DMS53 (cell line): ENCODE results near the gene USP34.
"Not testable (repeated sequence)": the region's sequence is repeated elsewhere in the genome, so short reads cannot be mapped to it uniquely, and the experiment has no call there.

Experiments used
- DNase-seq: peaks from one replicate; lab custom pipeline; 2025; lab: John Stamatoyannopoulos, UW

USP34 gene

GRCh38 chr2:61247204-61247812 is 223.6 kb downstream of the USP34 start:
- no peak for DNase-seq

DNA sequence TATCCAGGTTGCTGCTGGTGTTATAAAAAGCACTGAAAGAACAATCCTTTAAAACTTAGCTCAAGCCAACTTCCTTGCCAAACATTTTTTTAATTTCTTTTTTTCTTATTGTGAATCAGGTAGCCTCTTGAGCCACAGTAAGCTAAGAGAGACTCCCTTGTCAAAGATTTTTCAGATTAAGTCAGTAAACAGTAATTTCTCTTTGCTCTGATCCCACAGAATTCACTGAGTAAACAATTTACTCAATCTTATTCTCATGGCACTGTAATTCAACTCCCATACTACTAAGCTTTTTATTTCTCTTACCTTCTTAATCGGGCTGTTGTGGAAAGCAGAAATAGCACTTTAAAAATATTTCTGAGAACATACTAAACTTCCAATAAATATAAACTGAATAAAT is 226.2 kb downstream of the USP34 start:
- DNase-seq = no peak

- DNase-seq = no peak
These were observed 229.6 kb downstream of the USP34 start for GRCh38 chr2:61241266-61241665.

DNA sequence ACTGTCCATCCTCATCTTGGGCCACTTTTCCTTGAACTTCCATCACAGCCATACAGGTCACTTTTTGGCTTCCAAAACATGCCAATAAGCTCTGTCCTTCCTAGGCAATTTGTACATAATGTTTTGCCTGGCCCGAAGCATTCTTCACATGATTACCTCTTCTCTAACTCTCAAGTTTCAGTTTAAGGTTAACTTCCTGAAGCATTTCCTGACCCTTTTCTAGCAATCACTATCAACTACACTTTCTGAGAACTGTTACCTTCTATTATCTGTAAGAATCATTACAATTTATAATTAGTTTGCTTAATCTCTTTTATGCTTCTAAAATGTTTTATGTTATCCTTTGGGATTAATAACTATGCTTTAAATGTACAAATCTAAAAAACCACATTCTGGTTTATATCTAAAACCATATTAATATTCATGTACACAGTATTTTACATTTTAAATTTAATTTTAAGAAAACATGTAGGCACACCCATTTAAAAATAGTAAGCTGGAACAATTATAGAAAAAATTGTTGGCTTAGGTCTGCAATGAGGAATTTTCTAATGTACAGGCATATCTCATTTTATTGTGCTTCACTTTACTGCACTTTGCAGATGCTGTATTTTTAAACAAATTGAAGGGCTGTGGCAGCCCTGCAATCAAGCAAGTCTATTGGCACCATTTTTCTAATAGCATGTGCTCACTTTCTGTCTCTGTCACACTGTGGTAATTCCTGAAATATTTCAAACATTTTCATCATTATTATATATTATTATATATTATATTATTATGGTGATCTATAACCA is 232.5 kb downstream of the USP34 start:
- no peak for DNase-seq

GRCh38 chr2:61235716-61236115 is 235.2 kb downstream of the USP34 start:
- DNase-seq = no peak

- DNase-seq = no peak
These were observed 237.3 kb downstream of the USP34 start for GRCh38 chr2:61233581-61233980.

DNA sequence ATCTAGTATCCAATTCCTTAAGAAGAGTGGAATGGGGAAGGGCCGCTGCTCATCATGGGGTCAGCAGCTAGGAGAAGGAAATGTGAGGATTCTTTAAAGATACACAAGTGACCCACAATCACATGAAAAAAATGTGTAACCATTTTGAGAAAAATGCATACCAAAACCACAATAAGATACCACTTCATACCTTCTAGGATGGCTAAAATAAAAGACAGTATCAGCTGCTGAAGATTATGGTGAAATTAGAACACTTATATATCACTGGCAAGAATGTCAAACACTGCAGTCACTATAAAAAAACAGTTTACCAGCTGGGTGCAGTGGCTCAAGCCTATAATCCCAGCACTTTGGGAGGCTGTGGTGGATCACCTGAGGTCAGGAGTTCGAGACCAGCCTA is 241.0 kb downstream of the USP34 start:
- no peak for DNase-seq

DNA sequence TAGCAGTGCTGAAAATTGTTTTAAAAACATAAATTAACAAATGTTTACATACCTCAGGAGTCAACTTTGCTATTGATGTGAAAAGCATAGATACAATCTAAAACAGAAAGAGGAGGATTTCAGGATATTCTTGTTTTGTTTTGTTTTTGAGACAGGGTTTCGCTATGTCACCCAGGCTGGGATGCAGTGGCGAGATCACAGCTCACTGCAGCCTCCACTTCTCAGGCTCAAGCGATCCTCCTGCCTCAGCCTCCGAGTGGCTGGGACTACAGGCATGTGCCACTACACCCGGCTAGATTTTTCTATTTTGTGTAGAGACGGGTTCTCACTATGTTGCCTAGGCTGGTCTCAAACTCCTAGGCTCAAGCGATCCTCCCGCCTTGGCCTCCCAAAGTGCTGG is 248.3 kb downstream of the USP34 start:
- DNase-seq = no peak

- DNase-seq = no peak
These were observed 249.1 kb downstream of the USP34 start for GRCh38 chr2:61221819-61222218.

DNA sequence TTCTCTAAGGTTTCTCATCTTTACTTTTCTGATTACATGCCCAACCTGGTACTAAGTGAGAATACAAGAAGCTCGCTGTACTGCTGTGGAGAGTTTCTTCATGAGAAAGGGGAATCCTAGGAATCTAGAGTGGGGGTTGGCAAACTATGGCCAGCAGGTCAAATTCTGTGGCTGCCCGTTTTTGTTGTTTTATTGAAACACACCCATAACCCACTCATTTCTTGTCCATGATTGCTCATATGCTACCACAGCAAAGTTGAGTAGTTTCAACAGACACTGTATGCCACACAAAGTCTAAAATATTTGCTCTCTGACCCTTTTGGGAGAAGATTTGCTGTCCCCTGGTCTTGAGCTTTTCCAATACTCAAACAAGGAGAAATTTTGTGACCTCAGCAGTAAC is 250.1 kb downstream of the USP34 start:
- DNase-seq = no peak

DNA sequence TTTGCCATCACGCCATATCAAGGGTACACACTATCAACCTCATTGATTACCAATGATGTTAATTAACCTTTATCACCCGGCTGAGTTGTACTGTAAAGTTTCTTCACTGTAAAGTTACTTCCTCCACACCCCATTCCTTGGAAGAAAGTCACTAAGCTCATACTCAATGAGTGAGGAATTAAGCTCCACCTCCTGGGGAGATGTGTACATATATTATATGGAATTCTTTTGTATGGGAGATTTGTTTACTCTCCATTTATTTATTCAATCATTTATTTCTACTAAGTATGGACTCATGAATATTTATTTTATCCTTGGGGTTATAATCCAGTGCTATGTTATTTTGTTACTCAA is 252.1 kb downstream of the USP34 start:
- DNase-seq = no peak

DNA sequence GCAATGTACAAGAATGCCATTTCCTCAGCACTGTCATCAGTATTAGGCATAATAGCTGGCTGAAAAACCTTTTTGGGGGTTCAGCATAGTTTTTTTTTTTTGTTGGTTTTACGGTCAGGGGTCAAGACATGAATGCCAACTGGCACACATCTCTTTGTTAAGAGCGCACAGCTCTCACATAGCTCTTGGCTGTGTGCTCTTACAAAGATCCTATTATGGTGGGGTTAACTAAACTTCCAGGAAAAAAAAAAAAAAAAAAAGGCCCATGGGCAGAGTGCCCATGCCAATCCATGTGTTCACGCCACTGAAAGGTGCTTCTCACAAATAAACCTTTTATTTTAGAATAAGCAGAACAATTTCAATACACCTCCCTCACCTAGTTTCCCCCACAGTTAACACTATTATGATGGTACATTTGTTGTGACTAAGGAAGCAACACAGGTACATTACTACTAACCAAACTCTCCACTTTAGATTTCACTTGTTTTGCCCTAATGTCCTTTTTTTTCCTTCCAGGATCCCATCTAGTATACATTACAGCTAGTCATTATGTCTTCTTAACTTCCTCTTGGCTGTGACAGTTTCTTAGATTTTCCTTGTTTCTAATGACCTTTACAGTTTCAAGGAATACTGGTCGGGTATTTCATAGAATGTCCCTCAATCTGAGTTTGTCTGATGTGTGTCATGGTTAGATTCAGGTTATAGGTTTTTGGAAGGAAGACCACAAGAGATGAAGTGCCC is 252.6 kb downstream of the USP34 start:
- DNase-seq = no peak

DNA sequence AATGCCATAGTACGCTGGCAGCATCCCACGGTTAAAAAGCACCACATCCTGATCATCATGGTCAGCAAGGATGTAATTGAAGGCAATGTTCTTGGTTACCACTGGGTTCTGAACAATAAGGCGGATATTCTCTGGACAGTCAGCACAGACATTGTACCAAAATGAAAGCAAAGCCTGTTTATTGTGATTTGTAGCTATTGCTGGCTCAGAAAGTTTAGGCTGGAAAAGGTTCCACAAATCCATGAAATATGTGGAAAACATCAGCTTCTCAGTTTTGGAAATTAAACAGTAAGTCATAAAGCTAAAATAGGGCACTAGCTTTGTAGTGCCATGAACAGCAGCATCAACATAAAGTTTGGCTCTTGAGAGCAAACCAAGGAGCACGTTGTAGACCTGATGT is 256.7 kb downstream of the USP34 start:
- no peak for DNase-seq

DNA sequence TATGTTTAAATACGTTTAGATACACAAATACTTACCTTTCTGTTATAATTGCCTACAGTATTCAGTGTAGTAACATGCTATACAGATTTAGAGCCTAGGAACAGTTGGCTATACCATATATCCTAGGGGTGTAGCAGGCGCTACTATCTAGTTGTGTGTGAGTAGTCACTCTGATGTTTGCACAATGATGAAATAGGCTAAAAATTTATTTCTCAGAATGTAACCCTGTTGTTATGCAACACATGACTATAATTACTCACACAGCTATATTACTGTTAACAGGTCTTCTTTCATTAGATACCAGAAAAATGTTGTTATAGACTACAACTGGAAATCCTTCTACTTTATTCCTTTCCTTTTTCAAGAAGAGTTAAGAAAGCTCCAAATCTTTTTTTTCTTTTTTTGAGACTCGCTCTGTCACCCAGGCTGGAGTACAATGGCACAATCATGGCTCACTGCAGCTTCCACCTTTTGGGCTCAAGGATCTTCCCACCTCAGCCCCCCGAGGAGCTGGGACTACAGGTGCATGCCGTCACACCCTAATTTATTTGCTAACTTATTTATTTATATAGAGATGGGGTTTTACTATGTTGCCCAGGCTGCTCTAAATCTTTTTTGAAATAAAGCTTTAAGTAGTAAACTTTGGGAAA is 260.4 kb downstream of the USP34 start:
- DNase-seq = peak; percentile 6

GRCh38 chr2:61205132-61205531 is 265.8 kb downstream of the USP34 start:
- DNase-seq = no peak

GRCh38 chr2:61196671-61197070 is 274.2 kb downstream of the USP34 start:
- peak; percentile 10 for DNase-seq

DNA sequence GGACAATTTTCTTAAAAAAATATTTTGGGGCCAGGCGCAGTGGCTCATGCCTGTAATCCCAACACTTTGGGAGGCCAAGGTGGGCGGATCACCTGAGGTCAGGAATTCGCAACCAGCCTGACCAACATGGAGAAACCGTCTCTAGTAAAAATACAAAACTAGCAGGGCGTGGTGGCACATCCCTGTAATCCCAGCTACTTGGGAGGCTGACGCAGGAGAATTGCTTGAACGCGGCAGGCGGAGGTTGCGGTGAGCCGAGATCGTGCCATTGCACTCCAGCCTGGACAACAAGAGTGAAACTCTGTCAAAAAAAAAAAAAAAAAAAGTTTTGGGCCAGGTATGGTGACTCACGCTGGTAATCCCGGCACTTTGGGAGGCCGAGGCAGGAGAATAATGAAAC is 276.2 kb downstream of the USP34 start:
- DNase-seq = not testable (repeated sequence)

GRCh38 chr2:61193670-61194561 is 277.0 kb downstream of the USP34 start:
- DNase-seq = no peak

GRCh38 chr2:61187085-61187484 is 283.8 kb downstream of the USP34 start:
- no peak for DNase-seq

GRCh38 chr2:61185231-61185728 is 285.6 kb downstream of the USP34 start:
- no peak for DNase-seq

- no peak for DNase-seq
These were observed 286.6 kb downstream of the USP34 start for GRCh38 chr2:61184263-61184662.
